SU-DHL-6 (cell line): ENCODE measurements around the gene DIAPH2.

Source experiments
- EZH2phosphoT487 ChIP-seq: fragments of 200-600 bp; sonication (generic), shearing (Covaris generic); conservative IDR thresholded peaks from 2 replicates; pipeline ENCODE4 v1.6.1; 2018; ENCODE audit warnings: mild to moderate bottlenecking, antibody characterized with exemption, low read length, moderate library complexity, mixed read lengths
- TF ChIP-seq, protein P1 (sequence below): fragments of 200-600 bp; sonication (generic); IDR thresholded peaks from one replicate; pipeline ENCODE4 v1.5.1; 2017; ENCODE audit warnings: antibody characterized with exemption, mild to moderate bottlenecking, low read length, moderate library complexity; ENCODE audit not compliant: insufficient read depth, poor library complexity, severe bottlenecking

DNA sequence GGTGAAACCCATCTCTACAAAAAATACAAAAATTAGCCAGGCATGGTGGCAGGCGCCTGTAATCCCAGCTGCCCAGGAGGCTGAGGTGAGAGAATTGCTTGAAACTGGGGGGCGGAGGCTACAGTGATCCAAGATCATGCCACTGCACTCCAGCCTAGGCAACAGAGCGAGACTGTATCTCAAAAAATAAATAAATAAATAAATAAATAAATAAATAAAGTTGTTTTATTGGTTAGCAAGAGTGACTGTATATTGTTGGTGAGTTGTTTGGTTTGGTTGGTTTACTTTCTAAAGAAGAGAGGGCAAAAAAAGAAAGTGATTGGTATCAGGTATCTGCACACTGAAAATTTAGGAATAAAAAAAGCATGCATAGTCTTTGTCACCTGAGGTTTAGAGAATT, 700.0 kb downstream of the DIAPH2 start:
- TF ChIP-seq, protein P1, sequence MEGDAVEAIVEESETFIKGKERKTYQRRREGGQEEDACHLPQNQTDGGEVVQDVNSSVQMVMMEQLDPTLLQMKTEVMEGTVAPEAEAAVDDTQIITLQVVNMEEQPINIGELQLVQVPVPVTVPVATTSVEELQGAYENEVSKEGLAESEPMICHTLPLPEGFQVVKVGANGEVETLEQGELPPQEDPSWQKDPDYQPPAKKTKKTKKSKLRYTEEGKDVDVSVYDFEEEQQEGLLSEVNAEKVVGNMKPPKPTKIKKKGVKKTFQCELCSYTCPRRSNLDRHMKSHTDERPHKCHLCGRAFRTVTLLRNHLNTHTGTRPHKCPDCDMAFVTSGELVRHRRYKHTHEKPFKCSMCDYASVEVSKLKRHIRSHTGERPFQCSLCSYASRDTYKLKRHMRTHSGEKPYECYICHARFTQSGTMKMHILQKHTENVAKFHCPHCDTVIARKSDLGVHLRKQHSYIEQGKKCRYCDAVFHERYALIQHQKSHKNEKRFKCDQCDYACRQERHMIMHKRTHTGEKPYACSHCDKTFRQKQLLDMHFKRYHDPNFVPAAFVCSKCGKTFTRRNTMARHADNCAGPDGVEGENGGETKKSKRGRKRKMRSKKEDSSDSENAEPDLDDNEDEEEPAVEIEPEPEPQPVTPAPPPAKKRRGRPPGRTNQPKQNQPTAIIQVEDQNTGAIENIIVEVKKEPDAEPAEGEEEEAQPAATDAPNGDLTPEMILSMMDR = no peak
- TF ChIP-seq EZH2phosphoT487 = no peak
